GM18498 (cell line): ENCODE data around the gene TGFBR3L.

Experiments
- ATAC-seq: cut with Tn5 transposase; IDR thresholded peaks from one replicate; pipeline ENCODE4 v1.9.1; 2021; ENCODE audit warnings: mild to moderate bottlenecking, moderate library complexity; ENCODE audit not compliant: unreplicated experiment

The TGFBR3L gene

GRCh38 chr19:7914598-7915045, at the start of gene TGFBR3L:
TGFBR3L (plus strand) TSS chr19:7914830.
- ATAC-seq, result no peak

GRCh38 chr19:7865262-7865911, 49.2 kb upstream of the TGFBR3L start:
- no peak for ATAC-seq

GRCh38 chr19:7866399-7867091, 48.1 kb upstream of the TGFBR3L start:
- ATAC-seq, result no peak

- ATAC-seq, result no peak
Observed at GRCh38 chr19:7867092-7867844, 47.4 kb upstream of the TGFBR3L start.

- ATAC-seq, result no peak
Observed at GRCh38 chr19:7868326-7868670, 46.3 kb upstream of the TGFBR3L start.

- ATAC-seq, result peak; percentile 71
Observed at GRCh38 chr19:7868671-7869452, 45.8 kb upstream of the TGFBR3L start.

GRCh38 chr19:7869453-7869909, 45.1 kb upstream of the TGFBR3L start:
- peak; percentile 59 for ATAC-seq

- peak; percentile 3 for ATAC-seq
Observed at GRCh38 chr19:7869910-7870511, 44.6 kb upstream of the TGFBR3L start.

- no peak for ATAC-seq
Observed at GRCh38 chr19:7870571-7871436, 43.8 kb upstream of the TGFBR3L start.

- ATAC-seq, result no peak
Observed at GRCh38 chr19:7871437-7872305, 43.0 kb upstream of the TGFBR3L start.

- no peak for ATAC-seq
Observed at GRCh38 chr19:7872306-7873204, 42.1 kb upstream of the TGFBR3L start.

GRCh38 chr19:7873304-7874075, 41.1 kb upstream of the TGFBR3L start:
- ATAC-seq, result no peak

GRCh38 chr19:7874076-7874896, 40.3 kb upstream of the TGFBR3L start, which contains the start of gene PRR36:
PRR36 (minus strand) TSS chr19:7874390; CDS start chr19:7873689, 701 bp downstream.
- ATAC-seq, result no peak

GRCh38 chr19:7874897-7875273, 39.7 kb upstream of the TGFBR3L start:
- no peak for ATAC-seq

GRCh38 chr19:7877249-7877836, 37.3 kb upstream of the TGFBR3L start:
- ATAC-seq, result no peak
